ENCODE measurements around the gene TARBP1. TPM values are rescaled to one million over a fixed set of nuclear protein-coding genes. Genes with fewer than 3 reads are reported as not detected.

The TARBP1 gene
- total RNA-seq, 1 experiment from 2014 or later: 13.5 TPM

- no peak for DNase-seq (ENCODE audit: low read depth)
- in situ Hi-C loops (cut with HindIII; ENCODE audit: low pct_unique_long_range_greater_than_20kb, low sequenced_read_pairs): no loop called here
Observed at GRCh38 chr1:234489007-234489697, 10.2 kb upstream of the TARBP1 start.

DNA sequence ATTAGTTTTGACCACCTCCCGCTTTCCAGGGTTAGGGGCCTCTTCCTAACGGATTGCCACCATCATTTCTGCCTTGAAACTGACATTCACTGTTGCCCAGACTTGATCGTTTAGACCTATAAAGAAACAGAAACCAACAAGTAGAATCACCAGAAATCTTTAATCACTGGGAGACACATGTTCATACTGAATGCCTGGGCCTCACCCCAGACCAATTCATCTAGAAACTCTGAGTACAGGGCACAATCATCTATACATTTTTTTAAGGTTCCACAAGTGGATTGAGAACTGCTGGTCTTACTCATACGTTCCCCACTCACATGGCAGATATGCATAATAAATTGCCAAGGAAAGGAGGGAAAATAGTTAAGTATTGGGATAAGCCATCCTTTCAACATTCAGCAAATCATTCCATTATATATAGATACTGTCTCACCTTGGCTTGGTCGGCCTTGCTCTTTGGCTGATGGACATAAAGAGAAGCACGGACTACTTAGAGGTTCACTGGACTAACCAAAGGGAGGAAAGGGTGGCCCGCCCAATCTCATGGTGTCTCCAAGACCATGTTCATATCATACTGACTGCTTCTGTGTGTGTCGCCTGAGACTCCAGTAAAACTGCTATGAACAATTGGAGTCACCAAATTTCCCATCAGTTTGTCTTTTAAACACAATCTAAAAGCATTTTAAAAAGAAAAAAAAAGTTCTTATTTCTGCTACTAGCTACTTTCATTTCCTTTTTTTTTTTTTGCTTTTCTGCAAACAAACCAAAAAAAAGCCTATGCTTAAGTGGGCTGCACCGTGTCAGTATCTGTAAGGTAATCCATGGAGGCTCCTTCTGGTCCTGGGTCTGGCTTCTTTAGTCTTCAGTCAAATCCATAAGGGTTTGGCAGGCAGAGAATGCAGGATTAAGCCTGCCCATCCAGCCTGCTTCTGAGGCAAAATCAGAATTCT, 9.4 kb upstream of the TARBP1 start:
- in situ Hi-C loops (cut with HindIII; ENCODE audit: low pct_unique_long_range_greater_than_20kb, low sequenced_read_pairs): no loop called here
- no peak for DNase-seq (ENCODE audit: low read depth)

- DNase-seq (ENCODE audit: low read depth): no peak
- in situ Hi-C loops (cut with HindIII; ENCODE audit: low pct_unique_long_range_greater_than_20kb, low sequenced_read_pairs): no loop called here
Observed at GRCh38 chr1:234486858-234487840, 8.2 kb upstream of the TARBP1 start.

DNA sequence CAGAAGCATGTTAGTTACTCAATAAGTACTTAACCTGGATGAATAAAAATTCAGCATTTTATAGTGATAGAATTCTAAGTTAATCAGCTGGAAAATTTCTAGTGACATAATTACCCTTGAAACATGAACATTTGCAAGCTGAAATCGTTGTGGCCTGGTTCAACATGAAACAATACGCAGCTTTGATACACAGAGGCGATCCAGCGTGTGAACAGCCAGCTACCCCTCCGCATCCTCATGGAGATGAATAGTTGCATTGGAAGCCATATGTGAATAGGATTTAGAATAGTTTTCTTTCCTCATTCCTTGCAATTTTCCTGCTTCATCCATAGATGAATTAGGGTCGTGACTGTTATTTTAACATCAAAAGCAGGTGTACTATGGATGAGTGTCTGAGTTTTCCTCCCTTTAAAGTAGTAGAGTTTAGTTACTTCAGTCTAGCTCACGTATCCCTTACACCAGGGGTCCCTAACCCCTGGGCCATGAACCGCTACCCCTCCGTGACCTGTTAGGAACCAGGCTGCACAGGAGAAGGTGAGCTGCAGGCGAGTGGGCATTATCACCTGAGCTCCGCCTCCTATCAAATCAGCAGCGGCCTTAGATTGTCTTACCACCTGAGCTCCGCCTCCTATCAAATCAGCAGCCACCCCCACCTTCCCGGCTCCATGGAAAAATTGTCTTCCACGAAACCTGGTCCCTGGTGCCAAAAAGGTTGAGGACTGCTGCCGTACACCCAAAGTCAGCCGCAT, 6.2 kb upstream of the TARBP1 start:
- no peak for DNase-seq (ENCODE audit: low read depth)
- in situ Hi-C loops (cut with HindIII; ENCODE audit: low pct_unique_long_range_greater_than_20kb, low sequenced_read_pairs): no loop called here

DNA sequence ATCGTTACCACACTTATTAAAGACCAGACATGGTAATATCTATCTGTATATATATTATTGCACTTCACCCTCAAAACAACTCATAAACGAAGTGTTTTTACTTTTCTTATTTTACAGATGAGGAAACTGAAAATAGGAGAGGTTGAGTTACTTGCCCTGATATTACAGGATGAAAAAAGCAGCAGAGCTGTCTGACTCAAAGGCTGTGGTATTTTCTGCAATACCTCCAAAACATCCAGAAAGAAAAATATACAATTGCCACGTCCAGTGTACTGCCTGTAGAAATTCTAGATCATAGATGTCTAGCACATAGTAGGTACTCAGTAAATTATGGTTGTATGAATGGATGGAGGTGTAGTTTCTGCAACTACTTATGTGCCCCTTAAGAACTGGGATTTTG, 5.2 kb upstream of the TARBP1 start:
- in situ Hi-C loops (cut with HindIII; ENCODE audit: low pct_unique_long_range_greater_than_20kb, low sequenced_read_pairs): no loop called here
- DNase-seq (ENCODE audit: low read depth): no peak

- in situ Hi-C loops (cut with HindIII; ENCODE audit: low pct_unique_long_range_greater_than_20kb, low sequenced_read_pairs): no loop called here
Observed at GRCh38 chr1:234481771-234482170, 2.8 kb upstream of the TARBP1 start.

GRCh38 chr1:234479866-234480265, 887 bp upstream of the TARBP1 start:
- DNase-seq (ENCODE audit: low read depth): no peak
- in situ Hi-C loops (cut with HindIII; ENCODE audit: low pct_unique_long_range_greater_than_20kb, low sequenced_read_pairs): no loop called here

More at GRCh38 chr1:234481771-234482170, 2.8 kb upstream of the TARBP1 start:
- DNase-seq (ENCODE audit: low read depth): no peak

DNA sequence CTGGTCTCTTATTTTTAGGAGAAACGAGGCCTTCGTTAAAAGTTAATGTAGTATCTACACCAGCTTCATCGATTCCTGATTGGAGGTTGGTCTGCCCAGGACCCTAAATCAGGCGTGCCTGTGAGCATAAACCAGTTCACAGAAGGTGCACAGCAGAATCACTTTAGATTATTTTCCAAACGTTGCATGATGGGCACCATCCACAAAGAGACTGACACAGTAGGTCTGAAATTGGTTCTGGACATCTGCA, 256 bp upstream of the TARBP1 start:
- no peak for DNase-seq (ENCODE audit: low read depth)
- in situ Hi-C loops (cut with HindIII; ENCODE audit: low pct_unique_long_range_greater_than_20kb, low sequenced_read_pairs): no loop called here

DNA sequence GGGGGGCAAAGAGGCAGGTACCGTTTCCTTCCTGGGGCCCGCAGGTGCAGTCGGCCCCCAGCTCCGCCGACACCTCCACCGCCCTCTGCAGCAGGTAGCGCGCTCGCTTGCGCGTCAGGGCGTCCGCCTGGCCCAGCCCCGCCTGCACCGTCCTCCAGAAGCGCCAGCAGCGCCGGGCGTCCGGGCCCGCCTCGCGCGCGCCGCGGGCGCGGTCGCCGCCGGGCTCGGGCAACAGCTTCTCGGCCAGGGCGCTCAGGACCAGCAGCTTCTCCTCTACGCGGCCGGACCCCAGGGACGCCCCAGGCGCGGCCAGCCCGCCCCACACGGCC, 863 bp downstream of the TARBP1 start:
- in situ Hi-C loops (cut with HindIII; ENCODE audit: low pct_unique_long_range_greater_than_20kb, low sequenced_read_pairs): no loop called here
- no peak for DNase-seq (ENCODE audit: low read depth)

DNA sequence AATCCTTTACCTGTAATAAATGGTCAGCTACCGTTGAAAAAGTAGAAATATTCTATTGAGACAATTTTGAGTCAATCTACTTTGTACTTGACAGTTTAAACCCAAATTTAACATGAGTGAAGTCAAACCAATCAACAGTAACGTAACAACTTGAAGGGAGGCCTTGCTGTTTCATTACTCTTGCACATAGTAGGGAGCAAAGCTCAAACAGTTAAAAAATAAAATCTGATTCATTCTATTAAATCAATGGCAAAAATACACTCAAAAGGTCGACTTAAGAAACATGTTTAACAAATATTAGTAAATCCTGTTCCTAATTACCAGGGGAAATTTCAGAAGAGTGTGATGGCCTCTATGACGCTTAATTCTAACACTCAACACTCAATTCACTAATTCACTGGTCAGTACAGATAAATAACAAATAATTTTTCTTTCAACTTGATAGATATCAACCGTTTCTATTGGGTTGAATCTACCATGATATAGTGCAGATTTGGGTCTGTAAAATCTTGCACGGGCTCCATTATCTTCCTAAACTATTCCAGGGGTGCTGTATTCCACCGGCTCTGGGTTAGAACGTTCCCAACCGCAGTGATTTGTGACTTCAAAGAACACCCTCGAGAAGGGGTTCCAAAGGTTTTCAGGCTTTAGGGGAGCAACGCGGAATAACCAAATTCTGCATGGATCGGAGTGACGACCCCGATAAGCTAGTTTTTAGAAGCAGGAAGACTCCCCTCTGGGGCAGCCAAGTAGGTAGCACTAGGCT, 1.4 kb downstream of the TARBP1 start:
- no peak for DNase-seq (ENCODE audit: low read depth)
- in situ Hi-C loops (cut with HindIII; ENCODE audit: low pct_unique_long_range_greater_than_20kb, low sequenced_read_pairs): no loop called here

GRCh38 chr1:234476172-234476571, 2.8 kb downstream of the TARBP1 start:
- no peak for DNase-seq (ENCODE audit: low read depth)
- in situ Hi-C loops (cut with HindIII; ENCODE audit: low pct_unique_long_range_greater_than_20kb, low sequenced_read_pairs): no loop called here

- DNase-seq (ENCODE audit: low read depth): no peak
- in situ Hi-C loops (cut with HindIII; ENCODE audit: low pct_unique_long_range_greater_than_20kb, low sequenced_read_pairs): no loop called here
Observed at GRCh38 chr1:234475167-234475793, 3.7 kb downstream of the TARBP1 start.

GRCh38 chr1:234474375-234474774, 4.6 kb downstream of the TARBP1 start:
- in situ Hi-C loops (cut with HindIII; ENCODE audit: low pct_unique_long_range_greater_than_20kb, low sequenced_read_pairs): no loop called here
- DNase-seq (ENCODE audit: low read depth): no peak

DNA sequence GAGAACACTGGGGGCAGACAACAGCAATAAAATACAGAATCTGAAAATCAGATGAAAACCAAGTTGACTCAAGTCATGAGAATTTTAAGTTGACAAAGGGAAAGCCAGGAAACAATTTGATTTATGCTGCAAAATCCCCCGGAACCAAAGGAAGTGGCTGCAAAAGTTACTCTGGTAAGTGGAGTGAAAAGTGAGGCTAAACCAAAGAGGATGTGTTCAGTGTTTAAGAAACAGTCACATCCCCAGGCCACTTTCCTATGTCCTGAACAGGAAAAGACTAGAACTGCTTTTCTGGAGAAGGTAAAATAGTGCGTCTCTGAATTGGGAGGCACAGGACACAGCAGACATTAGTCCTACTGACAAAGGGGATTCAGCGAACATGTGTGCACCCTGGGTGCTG, 5.9 kb downstream of the TARBP1 start:
- no peak for DNase-seq (ENCODE audit: low read depth)
- in situ Hi-C loops (cut with HindIII; ENCODE audit: low pct_unique_long_range_greater_than_20kb, low sequenced_read_pairs): no loop called here

- no peak for DNase-seq (ENCODE audit: low read depth)
- in situ Hi-C loops (cut with HindIII; ENCODE audit: low pct_unique_long_range_greater_than_20kb, low sequenced_read_pairs): no loop called here
Observed at GRCh38 chr1:234469376-234469775, 9.6 kb downstream of the TARBP1 start.

DNA sequence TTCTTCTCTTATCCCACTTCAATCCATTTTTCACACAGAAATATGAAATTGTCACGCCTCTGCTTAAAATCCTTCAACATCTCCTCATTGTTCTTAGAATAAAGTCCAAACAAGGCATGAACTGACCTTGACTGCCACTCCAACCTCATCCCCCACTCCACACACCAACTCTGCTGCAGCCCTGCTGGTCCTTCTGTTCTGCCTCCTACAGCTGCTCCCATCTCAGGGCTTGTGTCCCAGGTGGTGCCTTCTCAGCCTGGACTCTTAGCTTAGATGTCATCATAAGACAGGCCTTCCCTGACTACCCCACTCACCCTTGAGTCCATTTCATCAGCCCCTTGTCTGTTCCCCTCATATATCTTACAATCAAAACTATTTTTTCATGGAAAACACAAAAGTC, 10.4 kb downstream of the TARBP1 start:
- in situ Hi-C loops (cut with HindIII; ENCODE audit: low pct_unique_long_range_greater_than_20kb, low sequenced_read_pairs): no loop called here
- no peak for DNase-seq (ENCODE audit: low read depth)

- in situ Hi-C loops (cut with HindIII; ENCODE audit: low pct_unique_long_range_greater_than_20kb, low sequenced_read_pairs): no loop called here
Observed at GRCh38 chr1:234467821-234468220, 11.2 kb downstream of the TARBP1 start.

More at GRCh38 chr1:234467821-234468220, 11.2 kb downstream of the TARBP1 start:
- no peak for DNase-seq (ENCODE audit: low read depth)
